SU-DHL-6 (cell line): Measurements from ENCODE around the gene DPAGT1.

Source experiments
- H2AFZ ChIP-seq: fragments of 200-600 bp; sonication (generic); 2 replicates; pipeline ENCODE4 v1.6.1; 2014; ENCODE audit warnings: low read depth, mild to moderate bottlenecking, moderate library complexity, mixed read lengths, antibody characterized with exemption, low read length; ENCODE audit not compliant: severe bottlenecking
- H3F3A ChIP-seq: fragments of 200-600 bp; shearing (Covaris generic); 2 replicates; pipeline ENCODE4 v1.6.0; 2016; ENCODE audit warnings: antibody characterized with exemption, mild to moderate bottlenecking; ENCODE audit not compliant: insufficient read depth
- H3K27ac ChIP-seq: fragments of 200-600 bp; sonication (generic); 2 replicates; pipeline ENCODE4 v1.5.1; 2016; ENCODE audit warnings: low read depth, mild to moderate bottlenecking, low read length, moderate library complexity, mixed read lengths
- H3K27me3 ChIP-seq: fragments of 200-600 bp; sonication (generic), shearing (Covaris generic); 2 replicates; pipeline ENCODE4 v1.6.0; 2014; ENCODE audit warnings: mild to moderate bottlenecking, low read length
- H3K36me3 ChIP-seq: fragments of 200-600 bp; sonication (generic); 2 replicates; pipeline ENCODE4 v1.6.1; 2014; ENCODE audit warnings: mild to moderate bottlenecking, low read length, mixed read lengths
- H3K4me2 ChIP-seq: fragments of 300-600, 200-600 bp; shearing (Covaris generic), sonication (generic); 2 replicates; pipeline ENCODE4 v1.6.0; 2014; ENCODE audit warnings: low read length, low read depth, mild to moderate bottlenecking; ENCODE audit not compliant: poor library complexity, severe bottlenecking
- H3K4me3 ChIP-seq: fragments of 200-600 bp; sonication (generic); 2 replicates; pipeline ENCODE4 v1.5.1; 2014; ENCODE audit warnings: antibody characterized with exemption, low read length, mild to moderate bottlenecking, mixed read lengths; ENCODE audit not compliant: insufficient read depth, poor library complexity, severe bottlenecking
- H3K79me2 ChIP-seq: fragments of 200-600 bp; sonication (generic); 2 replicates; pipeline ENCODE4 v1.6.1; 2014; ENCODE audit warnings: mild to moderate bottlenecking, low read length, moderate library complexity; ENCODE audit not compliant: insufficient read depth
- H3K9ac ChIP-seq: fragments of 200-600 bp; sonication (generic); 2 replicates; pipeline ENCODE4 v1.7.0; 2014; ENCODE audit warnings: mild to moderate bottlenecking, low read length
- H3K9me2 ChIP-seq: fragments of 200-600 bp; sonication (generic); replicated peaks from 2 replicates; pipeline ENCODE4 v1.6.1; 2014; ENCODE audit warnings: low read length; ENCODE audit not compliant: insufficient read depth
- H3K9me3 ChIP-seq: fragments of 200-600 bp; sonication (generic); 2 replicates; pipeline ENCODE4 v1.6.1; 2014; ENCODE audit warnings: low read length, mixed read lengths; ENCODE audit not compliant: insufficient read depth
- H4K20me1 ChIP-seq: fragments of 200-600 bp; sonication (generic); 2 replicates; pipeline ENCODE4 v1.6.1; 2014; ENCODE audit warnings: low read depth, mild to moderate bottlenecking, antibody characterized with exemption, low read length, moderate library complexity, mixed read lengths
- CTCF ChIP-seq: fragments of 200-600 bp; sonication (generic); IDR thresholded peaks from one replicate; pipeline ENCODE4 v1.5.1; 2017; ENCODE audit warnings: antibody characterized with exemption, mild to moderate bottlenecking, low read length, moderate library complexity; ENCODE audit not compliant: insufficient read depth, poor library complexity, severe bottlenecking
- EZH2phosphoT487 ChIP-seq: fragments of 200-600 bp; sonication (generic), shearing (Covaris generic); conservative IDR thresholded peaks from 2 replicates; pipeline ENCODE4 v1.6.1; 2018; ENCODE audit warnings: mild to moderate bottlenecking, antibody characterized with exemption, low read length, moderate library complexity, mixed read lengths

The DPAGT1 gene

GRCh38 chr11:119047205-119047604 lies 54.4 kb downstream of the DPAGT1 start:
- Histone ChIP-seq H3K36me3 (0 out of 2 replicates have a peak, but pooled peaks cover 2% of the 10 kb centered on the region), H3K27me3 (no peaks in the 10 kb centered on the region), H3K27ac (no peak overlapping the region), H2AFZ (no peak overlapping the region), H3F3A (peaks cover 3% of the 10 kb centered on the region; the same call in 1 of the 2 replicates), H3K9ac (no peak overlapping the region), H3K4me2 (no peak overlapping the region), H3K79me2 (no peaks in the 10 kb centered on the region), H4K20me1 (no peaks in the 10 kb centered on the region), H3K9me3 (no peaks in the 10 kb centered on the region), H3K9me2 (no peaks in the 10 kb centered on the region), H3K4me3 (no peak overlapping the region)
- TF ChIP-seq EZH2phosphoT487 (no peak), CTCF (no peak)
